Ascending aorta (tissue), 2 donors: ENCODE data around the gene SLC22A13. TPM values are rescaled to one million over a fixed set of nuclear protein-coding genes. Genes with fewer than 3 reads are reported as not detected.
"Not testable (repeated sequence)": the region's sequence is repeated elsewhere in the genome, so short reads cannot be mapped to it uniquely, and the experiment has no call there.

Experiments
- DNase-seq, 2 donors: peaks; one replicate each; pipeline ENCODE4 v3.0.0-alpha.2; 2019; ENCODE audit warnings: low spot score in 2 of 2
- H3K27ac ChIP-seq, 2 donors: fragments of 200-600 bp; sonication (generic); one replicate each; pipeline ENCODE4 v1.5.1; 2016 to 2017; ENCODE audit warnings: mild to moderate bottlenecking in 1 of 2
- H3K27me3 ChIP-seq: fragments of 200-600 bp; sonication (generic); one replicate; pipeline ENCODE4 v1.5.1; 2017
- H3K36me3 ChIP-seq, 2 donors: fragments of 200-600 bp; sonication (generic); one replicate each; pipeline ENCODE4 v1.5.1; 2016
- H3K4me1 ChIP-seq, 2 donors: fragments of 200-600 bp; sonication (generic); one replicate each; pipeline ENCODE4 v1.5.1; 2016 to 2017; ENCODE audit warnings: mild to moderate bottlenecking in 1 of 2
- H3K4me3 ChIP-seq, 2 donors: fragments of 200-600 bp; sonication (generic); one replicate each; pipeline ENCODE4 v1.5.1; 2016 to 2017; ENCODE audit warnings: mild to moderate bottlenecking in 1 of 2
- H3K9me3 ChIP-seq, 2 donors: fragments of 200-600 bp; sonication (generic); one replicate each; pipeline ENCODE4 v1.5.1; 2016
- CTCF ChIP-seq, 3 experiments: fragments of 200-600 bp in 2 of 3; fragments of 450-650 bp in 1 of 3; sonication (generic) in 2 of 3; IDR thresholded peaks; one replicate each; pipeline ENCODE4 v1.5.1; 2016 to 2019; ENCODE audit warnings: antibody characterized with exemption in 3 of 3, mild to moderate bottlenecking in 1 of 3, moderate library complexity in 1 of 3
- intact Hi-C: fragments of 100-400 bp; cut with DNase I; formaldehyde crosslinking; loops from one replicate; pipeline ENCODE4 v1.15.1; 2023
- total RNA-seq: library from RNA; depleted of rRNA; stranded (reverse); fragments of >200 nt; gene quantifications from one replicate; pipeline ENCODE4 v1.1.0, GENCODE V29; 2016

The SLC22A13 gene
- total RNA-seq, 1 donor from 2014 or later = not detected

GRCh38 chr3:38278841-38279240 is 13.2 kb downstream of the SLC22A13 start:
- H3K9me3 ChIP-seq = no peaks in the 10 kb centered on the region
- TF ChIP-seq CTCF (IDR thresholded peaks at IDR 0.05) = no peak
- no peak for DNase-seq
- no peak overlapping the region for H3K27ac ChIP-seq
- H3K4me1 ChIP-seq = no peaks in the 10 kb centered on the region
- H3K4me3 ChIP-seq = no peak overlapping the region
- intact Hi-C loops = no loop called here
- H3K36me3 ChIP-seq = peaks cover 0 to 13% of the 10 kb centered on the region in 2 donors
- no peaks in the 10 kb centered on the region for H3K27me3 ChIP-seq

- H3K9me3 ChIP-seq = no peaks in the 10 kb centered on the region
- H3K4me1 ChIP-seq = no peaks in the 10 kb centered on the region
- DNase-seq = no peak
- intact Hi-C loops = no loop called here
- H3K4me3 ChIP-seq = no peak within 1 kb of the TSS
- H3K27me3 ChIP-seq = no peaks in the 10 kb centered on the region
- peaks cover 0 to 5% of the 10 kb centered on the region in 2 donors for H3K36me3 ChIP-seq
- TF ChIP-seq CTCF (IDR thresholded peaks at IDR 0.05) = no peak
- H3K27ac ChIP-seq = no peak within 1 kb of the TSS
Measured at GRCh38 chr3:38281895-38282686, 16.5 kb downstream of the SLC22A13 start, which contains the start of gene SLC22A14. SLC22A14 (plus strand) TSS chr3:38282294; CDS start chr3:38306027, 23,733 bp downstream.

- intact Hi-C loops = no loop called here
- H3K9me3 ChIP-seq = no peaks in the 10 kb centered on the region
- no peak overlapping the region for H3K27ac ChIP-seq
- no peak for DNase-seq
- H3K27me3 ChIP-seq = no peaks in the 10 kb centered on the region
- no peak overlapping the region for H3K4me3 ChIP-seq
- no peaks in the 10 kb centered on the region for H3K4me1 ChIP-seq
- H3K36me3 ChIP-seq = no peaks in the 10 kb centered on the region
- no peak for TF ChIP-seq CTCF (IDR thresholded peaks at IDR 0.05)
Measured at GRCh38 chr3:38283810-38284755, 18.5 kb downstream of the SLC22A13 start.

- intact Hi-C loops = no loop called here
- DNase-seq = no peak
- no peak overlapping the region for H3K4me3 ChIP-seq
- H3K9me3 ChIP-seq = no peaks in the 10 kb centered on the region
- no peak for TF ChIP-seq CTCF (IDR thresholded peaks at IDR 0.05)
- H3K27me3 ChIP-seq = no peaks in the 10 kb centered on the region
- H3K27ac ChIP-seq = no peak overlapping the region
- no peaks in the 10 kb centered on the region for H3K36me3 ChIP-seq
- H3K4me1 ChIP-seq = no peaks in the 10 kb centered on the region
Measured at GRCh38 chr3:38284756-38285150, 19.1 kb downstream of the SLC22A13 start.

GRCh38 chr3:38289286-38290217 is 23.9 kb downstream of the SLC22A13 start:
- H3K27me3 ChIP-seq, intact Hi-C loops, H3K4me1 ChIP-seq: not testable (repeated sequence)

GRCh38 chr3:38297053-38297452 is 31.4 kb downstream of the SLC22A13 start:
- intact Hi-C loops, H3K4me3 ChIP-seq, H3K27ac ChIP-seq, H3K9me3 ChIP-seq, H3K27me3 ChIP-seq, H3K36me3 ChIP-seq, H3K4me1 ChIP-seq, DNase-seq: not testable (repeated sequence)

More at GRCh38 chr3:38289286-38290217, 23.9 kb downstream of the SLC22A13 start:
- not testable (repeated sequence) for DNase-seq, H3K27ac ChIP-seq, H3K36me3 ChIP-seq, H3K9me3 ChIP-seq, H3K4me3 ChIP-seq
